H1 (cell line): ENCODE data around the gene PLN. TPM values are rescaled to one million over a fixed set of nuclear protein-coding genes. Genes with fewer than 3 reads are reported as not detected.

ENCODE experiments used
- CTCF ChIA-PET: fragments of 300-600 bp; sonication (Branson Sonifier 250); formaldehyde crosslinking; loops from one replicate; lab custom pipeline; 2021; ENCODE audit not compliant: partially characterized antibody; lab: Charles Lee
- POLR2A ChIA-PET: fragments of 300-600 bp; sonication (Branson Sonifier 250); formaldehyde crosslinking; loops from one replicate; lab custom pipeline; 2021; ENCODE audit warnings: inconsistent platforms; ENCODE audit not compliant: partially characterized antibody; lab: Charles Lee
- DNase-seq, 2 experiments: peaks; one replicate each; pipeline versions ENCODE4 v3.0.0 to v3.0.0-alpha.2; 2010 to 2022; ENCODE audit warnings: low spot score in 2 of 2, low read depth in 1 of 2, mixed read lengths in 1 of 2
- FAIRE-seq: peaks from 2 replicates; lab custom pipeline; 2011; peaks lifted over from hg19 to GRCh38; lab: Jason Lieb, UNC
- H2AFZ ChIP-seq: 2 replicates; pipeline ENCODE4 v1.8.1; 2012; ENCODE audit warnings: low read length, inconsistent platforms
- H2AK5ac ChIP-seq: 2 replicates; pipeline ENCODE4 v1.6.1; 2013; ENCODE audit warnings: low read depth, low read length
- H2BK120ac ChIP-seq: replicated peaks from 2 replicates; pipeline ENCODE3; 2013; ENCODE audit warnings: low read depth, low read length, inconsistent platforms
- H2BK12ac ChIP-seq: 2 replicates; pipeline ENCODE4 v1.6.1; 2013; ENCODE audit warnings: low read depth, low read length
- H2BK15ac ChIP-seq: 2 replicates; pipeline ENCODE4 v1.6.1; 2013; ENCODE audit warnings: low read length
- H2BK20ac ChIP-seq: 2 replicates; pipeline ENCODE4 v1.6.1; 2013; ENCODE audit warnings: low read length
- H2BK5ac ChIP-seq: 2 replicates; pipeline ENCODE4 v1.6.1; 2013; ENCODE audit warnings: low read depth, low read length
- H3K14ac ChIP-seq: 2 replicates; pipeline ENCODE4 v1.6.1; 2013; ENCODE audit warnings: inconsistent platforms; ENCODE audit not compliant: insufficient read length
- H3K18ac ChIP-seq: 2 replicates; pipeline ENCODE4 v1.6.1; 2013; ENCODE audit warnings: low read length; ENCODE audit errors: extremely low read depth
- H3K23ac ChIP-seq: 2 replicates; pipeline ENCODE4 v1.6.1; 2013; ENCODE audit warnings: inconsistent platforms; ENCODE audit not compliant: insufficient read length
- H3K23me2 ChIP-seq: 2 replicates; pipeline ENCODE4 v1.6.1; 2013; ENCODE audit warnings: low read depth, low read length
- H3K27ac ChIP-seq: 2 replicates; pipeline ENCODE4 v1.6.1; 2011; ENCODE audit warnings: low read depth, low read length, inconsistent platforms
- H3K27me3 ChIP-seq, 4 experiments: replicated peaks in 1 of 4; 1 replicate in 1 of 4; 2 replicates in 3 of 4; pipeline versions ENCODE4 v1.6.1 to v1.8.1; 2011 to 2013; ENCODE audit warnings: low read length in 3 of 4, mild to moderate bottlenecking in 3 of 4, inconsistent platforms in 2 of 4, mixed read lengths in 2 of 4, moderate library complexity in 1 of 4; ENCODE audit not compliant: control insufficient read depth in 3 of 4, insufficient read depth in 3 of 4; ENCODE audit errors: extremely low read depth in 1 of 4
- H3K36me3 ChIP-seq, 4 experiments: 2 replicates each; pipeline versions ENCODE4 v1.6.1 to v1.8.1; 2011 to 2013; ENCODE audit warnings: mild to moderate bottlenecking in 4 of 4, low read length in 3 of 4, moderate library complexity in 2 of 4, control low read depth in 1 of 4, inconsistent platforms in 1 of 4; ENCODE audit not compliant: insufficient read depth in 4 of 4, control insufficient read depth in 2 of 4
- H3K4ac ChIP-seq: replicated peaks from 2 replicates; pipeline ENCODE3; 2013; ENCODE audit warnings: low read length, low read depth, mixed read lengths, inconsistent platforms; ENCODE audit not compliant: insufficient read length
- H3K4me1 ChIP-seq, 4 experiments: replicated peaks in 1 of 4; 1 replicate in 1 of 4; 2 replicates in 3 of 4; pipeline versions ENCODE4 v1.6.1 to v1.8.1; 2011 to 2013; ENCODE audit warnings: low read length in 3 of 4, inconsistent platforms in 2 of 4, mixed read lengths in 1 of 4; ENCODE audit not compliant: insufficient read depth in 4 of 4, control insufficient read depth in 3 of 4
- H3K4me2 ChIP-seq, 2 experiments: 2 replicates each; pipeline versions ENCODE4 v1.6.1 to v1.8.1; 2011 to 2013; ENCODE audit warnings: low read depth in 2 of 2, low read length in 2 of 2, control low read depth in 1 of 2, inconsistent platforms in 1 of 2, mild to moderate bottlenecking in 1 of 2; ENCODE audit not compliant: insufficient read depth in 1 of 2
- H3K4me3 ChIP-seq, 4 experiments: fragments of 200-600, 300-600 bp in 1 of 4; sonication (generic), shearing (Covaris generic), sonication (Bioruptor Twin) in 1 of 4; 2 replicates each; pipeline versions ENCODE4 v1.5.1 to v1.8.1; 2011 to 2016; ENCODE audit warnings: low read length in 4 of 4, low read depth in 3 of 4, control low read depth in 2 of 4, inconsistent platforms in 2 of 4, mild to moderate bottlenecking in 2 of 4, mixed read lengths in 1 of 4, moderate library complexity in 1 of 4; ENCODE audit not compliant: insufficient read depth in 2 of 4; ENCODE audit errors: extremely low read depth in 1 of 4
- H3K56ac ChIP-seq: replicated peaks from 2 replicates; pipeline ENCODE3; 2013; ENCODE audit warnings: low read depth, mild to moderate bottlenecking, mixed read lengths, low read length, inconsistent platforms; ENCODE audit not compliant: insufficient read length
- H3K79me1 ChIP-seq: 2 replicates; pipeline ENCODE4 v1.6.1; 2013; ENCODE audit warnings: low read depth, low read length, control low read depth
- H3K79me2 ChIP-seq, 2 experiments: 2 replicates each; pipeline versions ENCODE4 v1.6.1 to v1.8.1; 2012 to 2013; ENCODE audit warnings: low read length in 2 of 2, mild to moderate bottlenecking in 2 of 2, inconsistent platforms in 1 of 2; ENCODE audit not compliant: insufficient read depth in 2 of 2, control insufficient read depth in 1 of 2
- H3K9ac ChIP-seq, 4 experiments: replicated peaks in 1 of 4; 1 replicate in 1 of 4; 2 replicates in 3 of 4; pipeline versions ENCODE4 v1.6.1 to v1.8.1; 2011 to 2013; ENCODE audit warnings: low read depth in 3 of 4, low read length in 3 of 4, control low read depth in 2 of 4, mild to moderate bottlenecking in 2 of 4, moderate library complexity in 2 of 4, inconsistent platforms in 1 of 4; ENCODE audit errors: extremely low read depth in 1 of 4
- H3K9me3 ChIP-seq, 2 experiments: 2 replicates each; pipeline versions ENCODE4 v1.6.1 to v1.8.1; 2012 to 2013; ENCODE audit warnings: mild to moderate bottlenecking in 2 of 2, moderate library complexity in 2 of 2, control low read depth in 1 of 2, inconsistent platforms in 1 of 2, low read depth in 1 of 2, low read length in 1 of 2, mixed read lengths in 1 of 2; ENCODE audit not compliant: insufficient read depth in 2 of 2
- H4K20me1 ChIP-seq, 2 experiments: replicated peaks in 1 of 2; 2 replicates each; pipeline versions ENCODE3 to v1.8.1; 2011 to 2013; ENCODE audit warnings: inconsistent platforms in 2 of 2, low read length in 2 of 2, mild to moderate bottlenecking in 1 of 2; ENCODE audit not compliant: insufficient read depth in 2 of 2, control insufficient read depth in 1 of 2
- H4K5ac ChIP-seq: 2 replicates; pipeline ENCODE4 v1.6.1; 2013; ENCODE audit warnings: low read length, low read depth, mixed read lengths, inconsistent platforms; ENCODE audit not compliant: insufficient read length
- H4K8ac ChIP-seq: 2 replicates; pipeline ENCODE4 v1.8.0; 2013; ENCODE audit warnings: mild to moderate bottlenecking, moderate library complexity, low read length, inconsistent platforms; ENCODE audit not compliant: insufficient read depth; ENCODE audit errors: extremely low read depth
- H4K91ac ChIP-seq: replicated peaks from 2 replicates; pipeline ENCODE3; 2013; ENCODE audit warnings: low read length, mixed read lengths, inconsistent platforms; ENCODE audit not compliant: insufficient read length
- ASH2L ChIP-seq: fragments of 200-600, 300-600 bp; sonication (generic); IDR thresholded peaks from one replicate; pipeline ENCODE4 v1.7.1; 2017; ENCODE audit warnings: low read length
- CBX8 ChIP-seq: fragments of 300-800, 300-1000 bp; sonication (generic); IDR thresholded peaks from 2 replicates; pipeline ENCODE4 v1.7.1; 2016; ENCODE audit warnings: low read depth, low read length, borderline replicate concordance
- CTCF ChIP-seq, 3 experiments: IDR thresholded peaks; 1 replicate in 2 of 3; 2 replicates in 1 of 3; pipeline versions ENCODE4 v1.5.1 to v1.6.1; 2011; ENCODE audit warnings: low read length in 3 of 3, mild to moderate bottlenecking in 3 of 3, inconsistent platforms in 2 of 3, low read depth in 1 of 3, moderate library complexity in 1 of 3; ENCODE audit not compliant: insufficient read depth in 1 of 3; ENCODE audit errors: control extremely low read depth in 1 of 3
- EP300 ChIP-seq, 2 experiments: IDR thresholded peaks; 1 replicate in 1 of 2; 2 replicates in 1 of 2; pipeline ENCODE4 v1.6.1; 2011 to 2012; ENCODE audit warnings: low read depth in 2 of 2, low read length in 2 of 2, mild to moderate bottlenecking in 2 of 2, borderline replicate concordance in 1 of 2, inconsistent platforms in 1 of 2, moderate library complexity in 1 of 2
- HDAC6 ChIP-seq: IDR thresholded peaks from one replicate; pipeline ENCODE4 v1.7.1; 2012; ENCODE audit warnings: low read depth, mild to moderate bottlenecking, inconsistent platforms, low read length, moderate library complexity
- NRF1 ChIP-seq: IDR thresholded peaks from 2 replicates; pipeline ENCODE4 v1.6.1; 2011; ENCODE audit warnings: mild to moderate bottlenecking, low read depth, low read length, improper control_type of control experiment
- SIN3A ChIP-seq, 2 experiments: IDR thresholded peaks in 1 of 2; conservative IDR thresholded peaks in 1 of 2; 2 replicates each; pipeline ENCODE4 v1.6.1; 2011 to 2012; ENCODE audit warnings: low read length in 2 of 2, improper control_type of control experiment in 1 of 2, low read depth in 1 of 2, mild to moderate bottlenecking in 1 of 2
- SIX5 ChIP-seq: IDR thresholded peaks from 2 replicates; pipeline ENCODE4 v1.6.1; 2011; ENCODE audit warnings: mild to moderate bottlenecking, low read depth, low read length
- WGBS, 2 experiments: shearing (Covaris generic) in 1 of 2; methylation state at CpG; one replicate each; pipeline versions ENCODE4 v1.1.6 to v1.1.7; 2013 to 2015; ENCODE audit warnings: low lambda C conversion rate in 2 of 2, mixed read lengths in 2 of 2, inconsistent platforms in 1 of 2, low coverage in 1 of 2, missing lambda C conversion rate in 1 of 2; ENCODE audit not compliant: insufficient replicate concordance in 2 of 2, insufficient coverage in 1 of 2, insufficient read length in 1 of 2; ENCODE audit errors: extremely low coverage in 1 of 2, missing lambda C conversion rate in 1 of 2; 5-methylcytosine and 5-hydroxymethylcytosine counted together
- polyA plus RNA-seq, 7 experiments: library from polyadenylated mRNA; depleted of rRNA in 3 of 7; stranded (reverse) in 5 of 7; unstranded in 2 of 7; fragments of >200 nt in 5 of 7; fragments of 200-250 nt in 2 of 7; gene quantifications; 1 replicate in 5 of 7; 2 replicates in 1 of 7; 4 replicates in 1 of 7; pipeline versions ENCODE4 v1.2.1 to v1.2.3, GENCODE V29; 2011 to 2013; ENCODE audit warnings: missing spikeins in 2 of 7, mixed read lengths in 2 of 7
- total RNA-seq: library from RNA; stranded (reverse); fragmentation: NEBNext Ultra II Directional; extraction: Animal tissue kit (Norgen Biotek cat#: 25700); gene quantifications from 2 replicates; pipeline ENCODE4 v1.2.1, GENCODE V29; 2021

Gene PLN
- total and polyA plus RNA-seq, 2 of the 8 experiments (the other 6 are each of a cell fraction or from before 2014, with no cell fraction given) = not detected

- WGBS, 2 experiments = 96% methylated on average over 1 of the region's 1 CpG; no CpG with 5 or more reads in 1 of the 2 experiments
- Histone ChIP-seq H3K79me1 (no peaks in the 10 kb centered on the region), H2BK20ac (no peak overlapping the region), H3K4me2 (no peak overlapping the region), H2BK5ac (no peak overlapping the region), H3K14ac (no peak overlapping the region), H3K27ac (no peak overlapping the region), H3K27me3 (peaks cover 0 to 1% (median 0%) of the 10 kb centered on the region in 4 experiments; a peak in 1 of 7 replicates), H2BK15ac (no peak overlapping the region), H3K4me3 (no peak overlapping the region), H3K18ac (no peak overlapping the region), H3K79me2 (peaks cover 0 to 35% of the 10 kb centered on the region in 2 experiments; a peak in 2 of 4 replicates), H3K4me1 (peaks cover 0 to 7% (median 4%) of the 10 kb centered on the region in 4 experiments; a peak in 5 of 7 replicates), H4K5ac (no peak overlapping the region), H4K8ac (no peak overlapping the region), H3K9me3 (no peaks in the 10 kb centered on the region), H2AK5ac (no peak overlapping the region), H4K20me1 (peaks cover 0 to 2% of the 10 kb centered on the region in 2 experiments), H2BK12ac (no peak overlapping the region), H2BK120ac (no peak overlapping the region), H3K56ac (no peak overlapping the region), H4K91ac (no peak overlapping the region), H3K23me2 (no peaks in the 10 kb centered on the region), H3K36me3 (peaks cover 0 to 4% (median 0%) of the 10 kb centered on the region in 4 experiments; a peak in 1 of 8 replicates), H3K23ac (no peak overlapping the region), H3K9ac (no peak overlapping the region), H3K4ac (no peak overlapping the region), H2AFZ (no peak overlapping the region)
- TF ChIP-seq NRF1 (no peak), ASH2L (no peak), CBX8 (no peak), CTCF (IDR thresholded peaks at IDR 0.05; ENCODE audit: control extremely low read depth in 1 of 3, insufficient read depth in 1 of 3, low read depth in 1 of 3, low read length in 3 of 3) (no peak), EP300 (IDR thresholded peaks at IDR 0.05; ENCODE audit: borderline replicate concordance in 1 of 2, low read depth in 2 of 2, low read length in 2 of 2) (no peak), SIX5 (no peak), SIN3A (conservative IDR thresholded peaks at IDR 0.05 in 1 of 2, IDR thresholded peaks at IDR 0.05 in 1 of 2; ENCODE audit: low read depth in 1 of 2, low read length in 2 of 2) (no peak), HDAC6 (no peak)
- ChIA-PET CTCF (interaction anchor here (1.0 to 1.2 kb wide), 2 partner anchors 9 to 18 kb away, joined by 3 to 4 read pairs; no protein-coding TSS in a partner anchor), POLR2A (no interaction called here)
- DNase-seq (no peak), FAIRE-seq (no peak)
Observed at GRCh38 chr6:118562248-118562647, 14.2 kb downstream of the PLN start.
